MCF 10A (cell line): ENCODE results near the gene TNFRSF14. TPM values are rescaled to one million over a fixed set of nuclear protein-coding genes. Genes with fewer than 3 reads are reported as not detected.
"Not testable (repeated sequence)": the region's sequence is repeated elsewhere in the genome, so short reads cannot be mapped to it uniquely, and the experiment has no call there.

Source experiments
- BruUV-seq: library from RNA; stranded (reverse); fragments of 400-500 nt; replicated peaks from 2 replicates; lab custom pipeline; 2021; lab: Mats Ljungman, UMichigan
- CTCF ChIA-PET: fragments of 300-600 bp; sonication (Branson Sonifier 250); formaldehyde crosslinking; extraction: SDS; loops from one replicate; lab custom pipeline; 2021; ENCODE audit warnings: antibody characterized with exemption, inconsistent platforms; lab: Yijun Ruan, JAX
- POLR2A ChIA-PET: fragments of 300-600, 350-650 bp; sonication (Branson Sonifier 250); formaldehyde crosslinking; extraction: SDS; loops from one replicate; lab custom pipeline; 2020; ENCODE audit warnings: antibody characterized with exemption, inconsistent platforms; lab: Yijun Ruan, JAX
- DNase-seq: peaks from one replicate; pipeline ENCODE4 v3.0.0-alpha.2; 2018; ENCODE audit not compliant: unreplicated experiment
- H3K27ac Mint-ChIP-seq: one replicate; pipeline ENCODE4 v1.8.0; 2022; ENCODE audit warnings: mild to moderate bottlenecking, low read depth, mixed read lengths; ENCODE audit not compliant: unreplicated experiment
- H3K27me3 Mint-ChIP-seq: one replicate; pipeline ENCODE4 v1.8.0; 2022; ENCODE audit warnings: mixed read lengths; ENCODE audit not compliant: insufficient read depth, unreplicated experiment
- H3K36me3 Mint-ChIP-seq: one replicate; pipeline ENCODE4 v1.8.0; 2022; ENCODE audit warnings: mild to moderate bottlenecking, moderate library complexity, mixed read lengths; ENCODE audit not compliant: insufficient read depth, unreplicated experiment
- H3K4me1 Mint-ChIP-seq: one replicate; pipeline ENCODE4 v1.8.0; 2022; ENCODE audit warnings: mixed read lengths; ENCODE audit not compliant: insufficient read depth, unreplicated experiment
- H3K4me3 Mint-ChIP-seq: one replicate; pipeline ENCODE4 v1.8.0; 2022; ENCODE audit warnings: mild to moderate bottlenecking, moderate library complexity, mixed read lengths; ENCODE audit not compliant: unreplicated experiment
- H3K9me3 Mint-ChIP-seq: one replicate; pipeline ENCODE4 v1.8.0; 2022; ENCODE audit warnings: mixed read lengths; ENCODE audit not compliant: unreplicated experiment
- intact Hi-C: fragments of 100-400 bp; cut with micrococcal nuclease; formaldehyde crosslinking; loops from 2 replicates; pipeline ENCODE4 v1.14.1; 2022
- total RNA-seq: library from RNA; stranded (reverse); gene quantifications from 2 replicates; pipeline ENCODE4 v1.2.3, GENCODE V29; 2022
- TF ChIP-seq, protein P1 (sequence below): fragments of 200-600 bp; IDR thresholded peaks from one replicate; pipeline ENCODE4 v1.8.0; 2022; ENCODE audit warnings: antibody characterized with exemption, mild to moderate bottlenecking; ENCODE audit not compliant: unreplicated experiment

The TNFRSF14 gene
- total RNA-seq, 1 experiment from 2014 or later, result 4.6 TPM

DNA sequence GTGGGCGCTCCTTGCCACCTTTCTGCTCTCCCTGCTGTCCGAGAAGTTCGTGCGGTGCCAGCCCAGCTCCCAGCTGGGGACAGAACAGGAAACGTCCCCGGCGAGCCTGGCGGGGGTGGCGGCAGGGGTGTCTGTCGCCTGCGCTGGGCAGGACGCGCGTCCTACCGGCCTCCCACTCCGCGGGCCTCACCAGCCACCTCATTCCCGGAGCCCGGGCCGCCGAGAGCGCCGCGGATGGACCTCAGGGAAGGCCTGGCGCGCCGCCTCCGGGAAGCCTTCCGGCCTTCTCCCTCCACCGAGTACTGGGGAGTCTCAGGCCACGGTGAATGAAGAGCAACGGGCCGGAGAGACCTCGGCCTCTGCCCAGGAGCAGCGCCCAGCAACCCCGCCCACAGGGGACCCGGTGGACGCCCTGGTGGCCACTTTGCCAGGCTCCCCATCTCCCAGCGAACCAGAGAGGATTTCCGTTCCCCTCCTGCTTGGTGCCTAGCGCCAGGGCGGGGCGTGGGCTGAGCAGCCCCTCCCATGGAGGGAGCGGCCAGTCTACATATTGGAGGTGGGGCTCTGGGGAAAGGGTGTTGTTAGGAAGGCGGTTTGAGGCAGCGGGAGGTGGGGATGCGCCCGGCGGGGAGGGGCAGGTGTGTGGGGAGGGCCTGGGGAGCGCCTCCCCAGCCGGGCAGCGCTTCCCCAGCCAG is 9.5 kb upstream of the TNFRSF14 start:
- H3K27me3 Mint-ChIP-seq, result no peaks in the 10 kb centered on the region
- peak overlapping the region; percentile 75 for H3K4me3 Mint-ChIP-seq
- H3K36me3 Mint-ChIP-seq, result no peaks in the 10 kb centered on the region
- H3K27ac Mint-ChIP-seq, result peak overlapping the region; percentile 27
- ChIA-PET CTCF (interaction anchor here (0.6 to 4.2 kb wide), 24 partner anchors 10 to 877 kb away, joined by 3 to 60 read pairs (median 6); partner anchors contain the start of genes PANK4, PEX10 and TNFRSF14), POLR2A (interaction anchor here (1.1 to 4.2 kb wide), 10 partner anchors 13 to 873 kb away, joined by 3 to 36 read pairs (median 6); partner anchors contain the start of genes MORN1, PANK4, PEX10 and PRXL2B)
- intact Hi-C loops, result loop anchor here (1.0 to 5.0 kb wide), 5 partner anchors 13 to 349 kb away; partner anchors contain the start of genes MORN1, PANK4 and RER1
- H3K9me3 Mint-ChIP-seq, result no peaks in the 10 kb centered on the region
- TF ChIP-seq, protein P1, sequence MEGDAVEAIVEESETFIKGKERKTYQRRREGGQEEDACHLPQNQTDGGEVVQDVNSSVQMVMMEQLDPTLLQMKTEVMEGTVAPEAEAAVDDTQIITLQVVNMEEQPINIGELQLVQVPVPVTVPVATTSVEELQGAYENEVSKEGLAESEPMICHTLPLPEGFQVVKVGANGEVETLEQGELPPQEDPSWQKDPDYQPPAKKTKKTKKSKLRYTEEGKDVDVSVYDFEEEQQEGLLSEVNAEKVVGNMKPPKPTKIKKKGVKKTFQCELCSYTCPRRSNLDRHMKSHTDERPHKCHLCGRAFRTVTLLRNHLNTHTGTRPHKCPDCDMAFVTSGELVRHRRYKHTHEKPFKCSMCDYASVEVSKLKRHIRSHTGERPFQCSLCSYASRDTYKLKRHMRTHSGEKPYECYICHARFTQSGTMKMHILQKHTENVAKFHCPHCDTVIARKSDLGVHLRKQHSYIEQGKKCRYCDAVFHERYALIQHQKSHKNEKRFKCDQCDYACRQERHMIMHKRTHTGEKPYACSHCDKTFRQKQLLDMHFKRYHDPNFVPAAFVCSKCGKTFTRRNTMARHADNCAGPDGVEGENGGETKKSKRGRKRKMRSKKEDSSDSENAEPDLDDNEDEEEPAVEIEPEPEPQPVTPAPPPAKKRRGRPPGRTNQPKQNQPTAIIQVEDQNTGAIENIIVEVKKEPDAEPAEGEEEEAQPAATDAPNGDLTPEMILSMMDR, result no peak
- peaks cover 5% of the 10 kb centered on the region for H3K4me1 Mint-ChIP-seq
- BruUV-seq, result TSS peak; percentile 70
- DNase-seq, result peak; percentile 95

DNA sequence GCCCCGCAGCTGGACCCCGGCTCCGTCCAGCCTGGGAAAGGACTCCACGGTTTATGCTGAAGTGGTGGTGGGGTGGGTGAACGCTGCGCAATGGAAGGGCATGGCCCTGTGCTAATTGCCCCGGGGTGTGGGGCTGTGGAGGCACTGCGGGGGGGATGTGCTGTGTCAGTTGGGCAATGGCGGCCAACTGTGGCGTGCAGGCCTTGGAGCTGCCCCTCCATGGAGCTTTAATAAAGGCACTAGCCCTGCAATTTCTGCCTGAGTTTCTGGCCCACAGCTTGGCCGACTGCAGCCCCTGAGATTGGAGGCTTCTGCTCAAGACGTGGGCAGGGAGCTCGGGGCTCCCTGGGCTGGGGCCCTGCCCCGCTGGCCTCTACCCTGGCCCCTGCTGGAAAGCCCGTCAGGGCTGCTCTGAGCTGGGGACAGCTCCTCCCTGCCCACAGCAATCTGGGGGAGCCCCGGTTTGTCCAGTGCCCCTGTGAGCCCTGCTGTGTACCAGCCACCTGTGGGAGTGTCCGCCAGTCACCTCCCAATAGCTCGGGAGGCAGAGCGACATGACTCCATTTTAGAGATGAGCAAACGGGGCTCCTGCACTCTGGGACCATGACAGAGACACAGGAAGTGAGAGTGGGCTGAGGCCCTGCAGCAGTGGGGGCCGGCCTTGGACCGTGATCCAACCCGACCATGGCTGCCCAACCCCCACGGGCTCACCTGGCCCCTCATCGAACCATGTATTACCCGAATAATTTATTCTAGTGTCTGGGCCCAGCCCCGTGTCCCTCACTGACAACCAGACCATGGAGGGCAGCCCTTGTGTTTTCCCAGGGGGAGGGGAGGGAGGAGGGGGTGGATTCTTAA is 8.7 kb upstream of the TNFRSF14 start:
- no peak for DNase-seq
- no TSS peak for BruUV-seq
- Mint-ChIP-seq H3K27ac (peak overlapping the region; percentile 27), H3K4me3 (peak overlapping the region; percentile 75), H3K27me3 (no peaks in the 10 kb centered on the region), H3K4me1 (peaks cover 5% of the 10 kb centered on the region), H3K36me3 (no peaks in the 10 kb centered on the region), H3K9me3 (no peaks in the 10 kb centered on the region)
- CTCF ChIA-PET, result interaction anchor here (0.6 to 4.2 kb wide), 28 partner anchors 9 to 877 kb away, joined by 3 to 60 read pairs (median 4); partner anchors contain the start of genes PANK4, PEX10 and TNFRSF14
- TF ChIP-seq, protein P1, result no peak
- POLR2A ChIA-PET, result interaction anchor here (0.7 to 4.2 kb wide), 8 partner anchors 13 to 353 kb away, joined by 3 to 36 read pairs (median 7); partner anchors contain the start of genes FAAP20, MORN1, PANK4 and PEX10
- intact Hi-C loops, result loop anchor here (1.0 to 5.0 kb wide), 6 partner anchors 21 to 877 kb away; partner anchors contain the start of genes MORN1, PANK4 and RER1

DNA sequence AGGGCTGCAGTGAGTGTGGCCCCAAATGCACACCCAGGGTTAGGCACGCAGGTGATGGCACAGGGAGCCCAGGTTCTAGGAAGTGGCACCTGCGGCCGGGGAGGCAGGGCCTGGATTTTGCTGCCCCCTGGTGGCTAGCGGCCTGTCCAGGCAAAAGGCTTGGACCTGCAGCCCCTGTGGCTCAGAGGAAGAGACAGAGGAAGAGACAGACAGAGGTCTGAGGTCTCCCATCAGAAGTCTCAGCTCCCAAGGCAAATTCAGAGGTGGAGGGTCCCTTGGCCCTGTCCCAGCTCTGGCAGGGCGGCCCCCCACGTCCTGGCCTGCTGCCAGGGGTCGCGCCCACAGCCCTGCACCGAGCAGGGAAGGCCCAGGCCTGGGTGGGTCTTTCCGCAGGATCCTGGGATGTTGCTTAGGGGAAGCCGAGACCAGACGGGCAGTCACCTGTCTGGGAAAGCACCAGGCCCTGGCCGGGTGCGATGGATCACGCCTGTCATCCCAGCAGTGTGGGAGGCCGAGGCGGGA is 8.0 kb upstream of the TNFRSF14 start:
- CTCF ChIA-PET, result interaction anchor here (0.8 to 4.2 kb wide), 21 partner anchors 8 to 876 kb away, joined by 3 to 60 read pairs (median 6); partner anchors contain the start of genes PANK4, PEX10 and TNFRSF14
- TF ChIP-seq, protein P1, result peak; percentile 87
- no peaks in the 10 kb centered on the region for H3K36me3 Mint-ChIP-seq
- no TSS peak for BruUV-seq
- H3K4me1 Mint-ChIP-seq, result peaks cover 5% of the 10 kb centered on the region
- no peaks in the 10 kb centered on the region for H3K9me3 Mint-ChIP-seq
- intact Hi-C loops, result loop anchor here (1.0 to 5.0 kb wide), 4 partner anchors 56 to 877 kb away; no protein-coding TSS in a partner anchor
- no peak overlapping the region for H3K27ac Mint-ChIP-seq
- POLR2A ChIA-PET, result interaction anchor here (0.7 to 2.6 kb wide), 8 partner anchors 14 to 353 kb away, joined by 3 to 22 read pairs (median 4); partner anchors contain the start of genes FAAP20, MORN1, PEX10 and PRXL2B
- peak overlapping the region; percentile 75 for H3K4me3 Mint-ChIP-seq
- no peaks in the 10 kb centered on the region for H3K27me3 Mint-ChIP-seq
- DNase-seq, result peak; percentile 78

DNA sequence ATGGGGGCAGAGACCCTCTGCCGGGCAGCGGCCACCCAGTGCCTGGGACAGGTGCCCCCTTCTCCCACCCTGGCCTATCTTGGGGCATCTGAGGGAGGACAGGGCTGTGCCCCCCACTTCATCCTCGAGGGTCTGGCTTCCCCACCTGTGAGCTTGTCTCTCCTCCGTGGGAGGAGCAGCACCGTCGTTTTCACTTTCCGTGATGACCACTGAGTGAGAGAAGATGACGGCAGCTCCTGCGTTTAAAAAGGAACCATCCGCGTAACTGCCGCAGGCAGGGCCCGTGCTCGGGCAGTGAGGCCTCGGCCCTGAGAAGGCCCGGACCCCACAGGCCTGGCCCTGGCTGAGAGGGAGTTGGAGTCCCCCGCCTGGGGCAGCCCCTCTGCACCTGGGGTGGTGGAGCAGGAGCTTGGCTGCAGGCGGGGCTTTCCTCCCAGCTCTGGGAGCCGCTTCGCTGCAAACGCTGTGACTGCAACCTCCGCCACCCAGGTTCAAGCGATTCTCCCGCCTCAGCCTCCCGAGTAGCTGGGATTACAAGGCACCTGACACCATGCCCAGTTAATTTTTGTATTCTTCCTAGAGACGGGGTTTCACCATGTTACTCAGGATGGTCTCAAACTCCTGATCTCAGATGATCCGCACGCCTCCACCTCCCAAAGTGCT is 6.7 kb upstream of the TNFRSF14 start:
- POLR2A ChIA-PET, result interaction anchor here (0.7 to 1.4 kb wide), 4 partner anchors 22 to 875 kb away, joined by 3 to 4 read pairs (median 3); partner anchors contain the start of genes PEX10 and PRXL2B
- intact Hi-C loops, result loop anchor here (2.0 to 5.0 kb wide), 3 partner anchors 57 to 875 kb away; no protein-coding TSS in a partner anchor
- H3K27ac Mint-ChIP-seq, H3K36me3 Mint-ChIP-seq, H3K4me3 Mint-ChIP-seq, H3K9me3 Mint-ChIP-seq, H3K27me3 Mint-ChIP-seq, H3K4me1 Mint-ChIP-seq, DNase-seq, BruUV-seq: not testable (repeated sequence)
- CTCF ChIA-PET, result interaction anchor here (2.0 to 4.2 kb wide), 5 partner anchors 14 to 129 kb away, joined by 6 to 28 read pairs (median 13); no protein-coding TSS in a partner anchor

DNA sequence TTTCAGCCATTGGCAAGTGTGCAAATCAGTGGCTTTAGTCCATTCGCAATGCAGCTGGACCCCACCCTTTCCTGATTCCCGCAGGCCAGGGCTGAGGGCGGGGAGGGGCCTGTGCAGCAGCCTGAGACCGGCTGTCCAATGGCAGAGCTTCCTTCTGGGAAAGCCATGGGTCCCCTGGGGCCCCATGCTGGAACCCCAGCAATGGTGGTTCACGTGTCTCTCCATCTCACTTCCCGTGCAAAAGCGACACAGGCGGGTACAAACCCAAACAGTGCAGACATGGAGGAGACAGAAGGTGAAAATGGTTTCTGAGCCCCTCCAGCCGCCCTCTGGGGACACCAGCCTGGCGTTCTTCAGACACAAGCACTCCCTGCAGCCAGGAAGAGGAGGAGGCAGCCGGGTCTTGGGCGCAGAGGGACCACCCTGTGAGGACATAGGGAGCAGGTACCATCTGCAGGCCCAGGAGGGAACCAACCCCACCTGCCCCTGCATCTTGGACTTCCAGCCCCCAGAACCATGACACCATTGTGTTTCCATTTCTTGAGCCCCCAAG is 5.8 kb upstream of the TNFRSF14 start:
- intact Hi-C loops, BruUV-seq, H3K27me3 Mint-ChIP-seq, H3K27ac Mint-ChIP-seq, H3K9me3 Mint-ChIP-seq, H3K4me3 Mint-ChIP-seq, H3K36me3 Mint-ChIP-seq, CTCF ChIA-PET, H3K4me1 Mint-ChIP-seq, DNase-seq, POLR2A ChIA-PET: not testable (repeated sequence)
